Keratinocyte (primary cell): ENCODE results near the gene OPHN1.

Experiments used
- CTCF ChIP-seq, 3 experiments: IDR thresholded peaks in 1 of 3; conservative IDR thresholded peaks in 1 of 3; optimal IDR thresholded peaks in 1 of 3; 2 replicates in 2 of 3; 3 replicates in 1 of 3; pipeline versions ENCODE3 to v1.5.1; 2011; ENCODE audit warnings: low read length in 3 of 3, mild to moderate bottlenecking in 3 of 3, moderate library complexity in 2 of 3, control low read depth in 1 of 3, inconsistent platforms in 1 of 3; ENCODE audit not compliant: insufficient read depth in 2 of 3; ENCODE audit errors: extremely low read depth in 1 of 3
- EZH2 ChIP-seq: IDR thresholded peaks from one replicate; pipeline ENCODE4 v1.6.1; 2012; ENCODE audit warnings: inconsistent platforms, mild to moderate bottlenecking, low read length, moderate library complexity

- no peak for TF ChIP-seq CTCF (optimal IDR thresholded peaks at IDR 0.05 in 1 of 3, IDR thresholded peaks at IDR 0.05 in 1 of 3, conservative IDR thresholded peaks at IDR 0.05 in 1 of 3; ENCODE audit: extremely low read depth in 1 of 3, insufficient read depth in 2 of 3, low read length in 3 of 3)
- no peak for TF ChIP-seq EZH2
Measured at GRCh38 chrX:68180579-68180978, 252.7 kb downstream of the OPHN1 start.
